HG02852 (cell line): ENCODE data around the gene GALC.

Experiments
- ATAC-seq: cut with Tn5 transposase; IDR thresholded peaks from one replicate; pipeline ENCODE4 v1.9.1; 2021; ENCODE audit warnings: mild to moderate bottlenecking, moderate library complexity; ENCODE audit not compliant: unreplicated experiment

Gene GALC

GRCh38 chr14:87960013-87960787 is 32.8 kb downstream of the GALC start:
- no peak for ATAC-seq

DNA sequence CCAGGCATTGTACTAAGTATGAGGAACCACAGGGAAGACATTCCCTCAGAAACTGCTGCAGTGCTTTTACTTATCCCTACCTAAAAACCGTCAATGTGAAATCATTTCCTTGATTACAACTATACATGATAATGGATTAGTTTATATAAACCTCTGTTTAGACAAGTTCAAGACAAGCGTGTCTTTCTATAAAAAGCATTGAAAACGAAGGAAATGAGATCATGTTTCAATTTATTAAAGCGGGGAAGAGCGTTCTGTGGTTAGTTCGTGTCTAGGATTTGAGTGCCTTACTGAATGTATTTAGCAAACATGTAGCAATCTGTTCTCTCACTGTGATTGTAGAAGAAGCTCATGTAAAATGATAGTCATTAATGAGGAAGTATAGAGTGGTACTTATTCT is 37.5 kb downstream of the GALC start:
- ATAC-seq = no peak

- ATAC-seq = peak; percentile 81
These were observed 40.5 kb downstream of the GALC start for GRCh38 chr14:87952307-87953094.

DNA sequence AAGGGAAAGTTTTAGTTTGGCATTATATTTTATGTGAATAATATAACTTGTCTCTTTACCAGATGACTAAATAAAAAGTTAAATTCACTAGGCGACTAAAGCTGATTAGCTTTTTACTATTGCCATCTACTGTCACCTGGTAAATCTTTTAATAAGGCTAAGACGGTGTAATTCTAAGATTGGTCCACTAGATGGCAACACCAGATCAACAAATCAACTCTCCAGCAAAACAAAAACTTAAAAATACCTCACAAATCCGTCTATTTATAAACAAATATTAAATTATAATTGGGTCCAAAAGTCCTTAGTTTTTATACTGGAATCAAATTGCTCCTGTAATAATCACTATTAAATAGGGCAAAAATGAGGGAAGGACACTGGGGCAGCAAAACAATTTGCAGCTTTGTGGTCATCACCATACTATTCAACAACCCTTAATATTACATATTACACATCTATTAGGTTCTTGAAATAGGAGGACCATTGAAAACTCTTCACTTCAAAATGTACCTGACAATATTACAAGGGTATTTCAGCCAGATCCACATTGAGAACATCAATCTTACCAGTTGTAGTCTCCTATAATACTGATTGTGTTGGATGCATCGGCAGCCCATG is 47.9 kb downstream of the GALC start:
- no peak for ATAC-seq

DNA sequence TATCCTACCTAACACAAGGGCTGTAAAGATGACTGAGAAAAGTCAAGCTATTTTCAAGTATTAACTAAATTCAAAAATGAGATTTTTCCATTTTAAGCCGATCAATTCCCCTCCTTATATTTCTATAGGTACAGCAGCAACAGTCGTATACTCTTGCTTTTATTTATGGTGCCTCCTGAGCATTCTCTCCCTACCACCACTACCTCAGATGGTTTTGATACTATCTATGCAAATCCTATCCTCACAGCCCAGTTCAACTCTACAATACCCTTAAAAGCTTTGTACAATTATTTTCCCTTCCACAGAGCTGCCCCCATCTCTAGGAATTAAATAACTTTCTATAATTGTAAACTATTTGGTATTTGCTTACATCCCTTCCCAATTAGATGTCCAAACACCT is 52.1 kb downstream of the GALC start:
- ATAC-seq = peak; percentile 34

GRCh38 chr14:87940382-87940781 is 52.6 kb downstream of the GALC start:
- ATAC-seq = peak; percentile 97

- ATAC-seq = no peak
These were observed 57.1 kb downstream of the GALC start for GRCh38 chr14:87935886-87936285.

GRCh38 chr14:87935081-87935828 is 57.7 kb downstream of the GALC start:
- ATAC-seq = no peak

DNA sequence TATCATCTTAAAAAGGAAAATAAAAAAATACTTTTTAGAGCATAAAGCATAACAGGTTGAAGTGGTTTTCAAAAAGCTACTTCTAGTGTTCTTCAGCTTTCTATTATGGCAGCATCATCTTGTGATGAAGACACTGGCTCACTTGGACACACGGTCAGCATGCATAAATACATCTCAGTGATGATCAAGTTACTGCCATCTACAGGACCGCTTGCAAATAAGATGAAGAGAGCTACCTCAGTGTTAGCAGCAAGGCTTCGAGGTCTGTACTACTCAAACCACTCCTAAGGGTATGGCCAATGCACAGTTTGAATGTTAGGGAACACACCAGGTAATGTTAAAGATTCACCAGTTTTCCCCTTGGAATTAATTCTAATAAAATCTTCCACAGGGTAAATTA is 58.8 kb downstream of the GALC start:
- no peak for ATAC-seq

- no peak for ATAC-seq
These were observed 76.1 kb downstream of the GALC start for GRCh38 chr14:87916886-87917275.

GRCh38 chr14:87916103-87916885 is 76.7 kb downstream of the GALC start:
- ATAC-seq = no peak

GRCh38 chr14:87908550-87908949 is 84.4 kb downstream of the GALC start:
- ATAC-seq = no peak

DNA sequence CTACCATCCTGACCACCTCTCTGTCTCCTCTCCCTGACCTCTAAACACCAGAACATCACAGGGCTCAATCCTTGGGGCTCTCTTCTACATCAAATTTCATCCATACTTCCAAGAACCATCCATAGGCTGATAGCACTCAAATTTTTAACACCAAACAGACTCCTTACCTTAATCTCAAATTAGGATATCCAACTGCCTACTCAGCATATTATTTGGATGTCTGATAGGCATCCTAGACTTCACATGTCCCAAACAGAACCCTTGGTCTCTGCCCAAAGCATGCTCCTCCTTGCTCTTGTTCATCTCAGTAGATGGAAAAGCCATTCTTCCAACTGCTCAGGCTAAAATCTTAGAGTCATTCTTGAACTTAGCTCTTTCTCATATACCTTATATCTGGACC is 91.3 kb downstream of the GALC start:
- ATAC-seq = no peak

- no peak for ATAC-seq
These were observed 91.7 kb downstream of the GALC start for GRCh38 chr14:87901236-87901635.

DNA sequence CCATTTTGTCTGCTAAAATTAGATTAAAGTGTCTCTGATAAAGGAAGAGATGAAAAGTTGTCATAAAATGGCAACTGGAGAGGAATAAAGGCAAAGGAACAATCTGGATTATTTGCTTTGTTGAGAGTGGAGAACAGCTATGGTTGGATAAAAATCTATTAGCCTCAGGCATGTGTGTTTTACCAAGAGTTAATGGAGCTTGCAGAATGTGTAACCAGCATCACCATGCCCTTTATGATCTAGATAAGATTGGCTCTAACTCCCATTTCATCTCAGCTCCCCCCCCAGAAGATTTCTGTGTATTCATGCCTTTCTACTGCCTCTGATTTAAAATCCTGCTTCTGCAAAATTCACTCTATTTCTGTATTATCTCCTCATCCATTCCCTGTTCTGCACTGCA is 93.8 kb downstream of the GALC start:
- no peak for ATAC-seq

DNA sequence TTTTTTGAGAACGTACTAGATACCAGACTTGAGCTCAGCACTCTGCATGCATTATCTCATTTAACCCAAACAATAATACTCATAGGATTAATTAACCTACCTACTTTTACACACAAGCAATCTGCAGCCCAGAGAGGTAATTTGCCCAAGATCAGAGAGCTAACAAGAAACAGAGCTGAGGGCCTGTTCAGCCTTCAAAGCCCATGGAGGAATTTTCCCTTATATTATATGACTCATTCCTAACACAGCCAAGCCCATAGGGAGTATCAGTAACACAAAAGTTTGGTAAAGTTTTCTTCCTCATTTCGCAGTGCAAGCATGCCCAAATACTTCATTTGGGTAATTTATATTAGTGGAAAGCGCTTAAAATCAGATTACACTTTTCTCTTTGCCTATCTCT is 94.7 kb downstream of the GALC start:
- ATAC-seq = no peak

GRCh38 chr14:87896393-87897380 is 96.3 kb downstream of the GALC start:
- peak; percentile 59 for ATAC-seq

DNA sequence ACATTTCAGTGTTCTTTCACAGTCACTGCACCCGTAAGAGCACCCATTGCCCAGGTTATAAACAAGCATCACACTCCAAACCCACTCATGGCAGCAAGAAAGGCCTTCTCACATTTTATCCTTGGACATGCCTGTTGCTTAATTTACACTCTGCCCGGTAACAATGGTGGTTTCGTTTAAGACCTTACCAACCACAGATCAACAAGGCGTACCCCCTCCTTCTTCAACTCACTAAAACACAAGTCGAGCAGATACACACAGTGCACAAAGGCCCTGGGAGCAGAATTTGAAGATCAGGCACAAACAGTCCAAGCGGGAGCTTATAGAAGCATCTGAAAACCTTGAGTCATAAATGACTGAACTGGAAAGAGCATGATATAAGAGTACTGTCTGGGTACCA is 98.1 kb downstream of the GALC start:
- no peak for ATAC-seq

GRCh38 chr14:87892763-87893162 is 100.2 kb downstream of the GALC start:
- ATAC-seq = no peak
